A673 (cell line): ENCODE measurements around the gene PFAS. TPM values are rescaled to one million over a fixed set of nuclear protein-coding genes. Genes with fewer than 3 reads are reported as not detected.

ENCODE experiments used
- BruUV-seq: library from RNA; stranded (reverse); fragments of 400-500 nt; replicated peaks from 2 replicates; lab custom pipeline; 2021; lab: Mats Ljungman, UMichigan
- CTCF ChIA-PET: fragments of 300-600 bp; sonication (Branson Sonifier 250); formaldehyde crosslinking; loops from one replicate; lab custom pipeline; 2022; ENCODE audit warnings: antibody characterized with exemption; lab: Charles Lee
- POLR2A ChIA-PET: fragments of 300-600 bp; sonication (Branson Sonifier 250); formaldehyde crosslinking; loops from one replicate; lab custom pipeline; 2022; ENCODE audit warnings: antibody characterized with exemption; ENCODE audit not compliant: low non-redundant PET; lab: Charles Lee
- DNase-seq: peaks from one replicate; pipeline ENCODE4 v3.0.0-alpha.2; 2015; ENCODE audit warnings: low spot score
- H3K27ac ChIP-seq: fragments of 200-600 bp; sonication (generic); 2 replicates; pipeline ENCODE4 v1.5.1; 2016; ENCODE audit warnings: mixed run types, low read depth, mild to moderate bottlenecking, mixed read lengths, antibody characterized with exemption, low read length; ENCODE audit not compliant: poor library complexity, severe bottlenecking
- H3K27me3 ChIP-seq: fragments of 200-600 bp; sonication (generic); replicated peaks from 2 replicates; pipeline ENCODE4 v1.6.1; 2017; ENCODE audit warnings: mixed run types, low read depth, mild to moderate bottlenecking, mixed read lengths, antibody characterized with exemption, low read length; ENCODE audit not compliant: insufficient read depth, poor library complexity
- H3K36me3 ChIP-seq: fragments of 200-600 bp; sonication (generic); 2 replicates; pipeline ENCODE4 v1.6.1; 2016; ENCODE audit warnings: mixed run types, mild to moderate bottlenecking, mixed read lengths, antibody characterized with exemption, low read length; ENCODE audit not compliant: insufficient read depth, poor library complexity, severe bottlenecking
- H3K4me1 ChIP-seq: fragments of 200-600 bp; sonication (generic); 2 replicates; pipeline ENCODE4 v1.6.1; 2017; ENCODE audit warnings: mixed run types, mild to moderate bottlenecking, mixed read lengths, antibody characterized with exemption, low read length; ENCODE audit not compliant: insufficient read depth, poor library complexity, severe bottlenecking
- H3K4me3 ChIP-seq: fragments of 200-600 bp; sonication (generic); 2 replicates; pipeline ENCODE4 v1.5.1; 2016; ENCODE audit warnings: low read depth, mixed run types, mild to moderate bottlenecking, mixed read lengths, low read length; ENCODE audit not compliant: poor library complexity, severe bottlenecking
- H3K9me3 ChIP-seq: fragments of 200-600 bp; sonication (generic); 2 replicates; pipeline ENCODE4 v1.6.1; 2016; ENCODE audit warnings: mixed run types, low read depth, mild to moderate bottlenecking, mixed read lengths, antibody characterized with exemption, low read length; ENCODE audit not compliant: poor library complexity, severe bottlenecking
- CTCF ChIP-seq: fragments of 300-800, 200-600 bp; sonication (generic); conservative IDR thresholded peaks from 2 replicates; pipeline ENCODE4 v1.5.1; 2017; ENCODE audit warnings: low read depth, mild to moderate bottlenecking, antibody characterized with exemption, low read length, moderate library complexity, mixed read lengths
- EZH2 ChIP-seq: fragments of 200-600 bp; sonication (generic); IDR thresholded peaks from 2 replicates; pipeline ENCODE4 v1.6.1; 2017; ENCODE audit warnings: borderline replicate concordance, low read depth, mild to moderate bottlenecking, mixed read lengths, antibody characterized with exemption, low read length; ENCODE audit not compliant: poor library complexity, severe bottlenecking
- intact Hi-C: fragments of 100-400 bp; cut with micrococcal nuclease; formaldehyde crosslinking; loops from one replicate; pipeline ENCODE4 v1.10.0; 2022; ENCODE audit not compliant: unreplicated experiment
- total RNA-seq: library from RNA; stranded (reverse); gene quantifications from 2 replicates; pipeline ENCODE4 v1.2.3, GENCODE V29; 2021

The PFAS gene
- total RNA-seq, 1 experiment from 2014 or later: 165 TPM

GRCh38 chr17:8237175-8237574, 11.9 kb upstream of the PFAS start:
- CTCF ChIA-PET: no interaction called here

DNA sequence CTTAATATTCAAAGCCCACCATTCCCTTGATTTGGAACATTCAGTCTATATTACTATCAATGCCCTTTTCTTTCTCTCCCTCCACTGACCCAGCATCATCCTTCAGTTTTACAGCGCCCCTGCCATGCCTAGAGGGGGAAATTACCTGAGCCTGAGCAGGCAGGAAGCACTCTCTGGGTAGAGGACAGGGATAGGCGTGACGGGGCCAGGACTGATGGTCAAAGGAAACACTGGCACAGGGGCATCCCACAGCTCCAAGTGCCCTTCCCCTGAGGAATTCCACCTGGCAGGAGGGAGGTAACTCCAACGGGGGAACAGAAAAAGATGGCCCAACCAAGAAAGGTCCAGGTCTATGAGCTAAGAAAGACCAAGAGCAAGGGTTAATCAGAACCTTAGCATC, 11.2 kb upstream of the PFAS start:
- TF ChIP-seq CTCF: no peak
- no peak for TF ChIP-seq EZH2

More at GRCh38 chr17:8237175-8237574, 11.9 kb upstream of the PFAS start:
- no peak for TF ChIP-seq EZH2
- no peak for TF ChIP-seq CTCF
- DNase-seq: no peak
- BruUV-seq: no TSS peak
- POLR2A ChIA-PET: interaction anchor here (0.5 kb wide), 1 partner anchor 10 kb away, joined by 7 read pairs; no protein-coding TSS in a partner anchor
- Histone ChIP-seq H3K36me3 (peaks cover 52% of the 10 kb centered on the region), H3K9me3 (no peaks in the 10 kb centered on the region), H3K4me3 (no peak overlapping the region), H3K4me1 (no peaks in the 10 kb centered on the region), H3K27me3 (no peaks in the 10 kb centered on the region), H3K27ac (no peak overlapping the region)
- intact Hi-C loops: no loop called here

GRCh38 chr17:8243827-8244226, 5.3 kb upstream of the PFAS start:
- intact Hi-C loops: no loop called here
- Histone ChIP-seq H3K36me3 (peaks cover 13% of the 10 kb centered on the region), H3K9me3 (no peaks in the 10 kb centered on the region), H3K27me3 (no peaks in the 10 kb centered on the region), H3K27ac (no peak overlapping the region), H3K4me3 (no peak overlapping the region), H3K4me1 (no peaks in the 10 kb centered on the region)
- ChIA-PET POLR2A (interaction anchor here (0.6 kb wide), 1 partner anchor 15 kb away, joined by 6 read pairs; no protein-coding TSS in a partner anchor), CTCF (no interaction called here)
- no peak for DNase-seq
- no TSS peak for BruUV-seq
- TF ChIP-seq CTCF (no peak), EZH2 (no peak)

More for the DNA sequence above, 11.2 kb upstream of the PFAS start:
- DNase-seq: no peak
- H3K9me3 ChIP-seq: no peaks in the 10 kb centered on the region
- no peaks in the 10 kb centered on the region for H3K4me1 ChIP-seq
- no peaks in the 10 kb centered on the region for H3K27me3 ChIP-seq
- POLR2A ChIA-PET: interaction anchor here (0.5 kb wide), 1 partner anchor 9 kb away, joined by 7 read pairs; no protein-coding TSS in a partner anchor
- CTCF ChIA-PET: no interaction called here
- H3K27ac ChIP-seq: no peak overlapping the region
- H3K36me3 ChIP-seq: peaks cover 48% of the 10 kb centered on the region
- intact Hi-C loops: no loop called here
- no peak overlapping the region for H3K4me3 ChIP-seq
- BruUV-seq: no TSS peak
